ENCODE measurements around the gene KIF21A.
A peak's percentile ranks its signal among the peaks of the same experiment; 100 is the strongest.

The KIF21A gene

GRCh38 chr12:39383114-39383513, 59.8 kb downstream of the KIF21A start:
- DNase-seq, result no peak

DNA sequence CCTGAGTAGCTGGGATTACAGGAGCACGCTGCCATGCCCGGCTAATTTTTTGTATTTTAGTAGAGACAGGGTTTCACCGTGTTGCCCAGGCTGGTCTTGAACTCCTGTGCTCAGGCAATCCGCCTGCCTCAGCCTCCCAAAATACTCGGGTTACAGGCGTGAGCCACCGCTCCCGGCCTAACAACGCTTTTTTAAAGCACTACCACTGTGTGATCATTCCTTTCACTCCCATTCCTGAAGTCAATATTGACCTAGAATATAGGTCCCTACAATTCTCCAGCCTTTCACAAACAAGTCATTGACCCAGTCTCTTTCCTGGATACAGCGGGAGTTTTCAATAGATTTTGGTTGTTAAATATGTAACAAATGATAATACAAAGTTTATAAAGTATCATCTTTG, 62.8 kb downstream of the KIF21A start:
- DNase-seq, result no peak

- DNase-seq, result peak in 1 of 3 experiments; percentile 21
These were observed 64.6 kb downstream of the KIF21A start for GRCh38 chr12:39378341-39378740.

- DNase-seq, result no peak
These were observed 67.6 kb downstream of the KIF21A start for GRCh38 chr12:39375206-39375808.

DNA sequence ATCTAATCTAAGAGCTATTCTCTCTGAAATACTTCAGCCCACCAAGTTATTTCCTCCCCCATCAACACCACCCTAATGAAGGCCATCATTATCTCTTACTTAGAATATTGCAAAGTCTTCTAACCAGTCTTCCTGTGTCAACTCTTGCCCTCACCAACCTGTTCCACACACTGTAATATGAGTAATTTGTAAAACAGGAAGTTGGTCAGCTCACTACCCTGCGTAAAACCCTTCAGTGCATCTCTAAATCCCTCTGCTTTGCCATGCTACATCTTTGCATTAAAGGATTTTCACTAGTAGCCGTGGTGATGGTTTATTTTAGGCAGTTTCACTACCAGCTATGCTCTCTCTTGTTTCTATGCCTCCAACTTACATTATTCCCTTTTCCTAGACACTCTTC, 70.0 kb downstream of the KIF21A start:
- DNase-seq, result no peak

DNA sequence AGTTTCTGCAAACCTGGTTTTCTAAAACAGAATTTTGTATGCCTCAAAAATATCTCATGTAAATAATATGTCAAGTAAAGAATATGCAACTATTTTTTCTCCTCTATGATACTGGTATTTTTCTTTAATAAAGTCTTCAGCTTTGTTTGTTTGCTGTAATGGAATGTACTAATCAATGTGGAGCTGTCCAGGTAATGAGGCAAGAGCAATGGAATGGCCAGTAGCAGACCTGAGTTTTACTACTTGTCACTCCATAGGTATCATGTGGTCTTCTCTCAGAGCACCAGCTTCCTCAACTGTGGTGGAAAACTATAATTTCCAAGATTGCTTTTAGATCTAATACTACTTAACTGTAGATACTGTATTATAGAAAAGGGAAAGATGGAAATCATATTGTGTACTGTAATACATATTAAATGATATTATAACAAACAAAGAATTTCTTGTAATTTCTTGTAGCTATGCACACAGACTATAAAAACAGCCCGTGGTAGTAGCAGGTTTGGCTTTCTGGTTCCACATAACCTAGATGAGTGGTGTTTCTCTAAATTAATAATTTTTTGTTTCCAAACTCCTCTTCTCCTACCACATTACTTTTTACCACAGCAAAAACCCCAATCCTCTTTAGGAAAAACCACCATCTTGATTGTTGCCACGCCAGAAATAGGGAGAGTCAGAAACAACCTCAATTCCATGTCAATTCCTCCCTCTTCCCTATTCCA, 70.6 kb downstream of the KIF21A start:
- DNase-seq, result no peak

- no peak for DNase-seq
These were observed 73.2 kb downstream of the KIF21A start for GRCh38 chr12:39369756-39370155.

GRCh38 chr12:39368891-39369290, 74.0 kb downstream of the KIF21A start:
- DNase-seq, result no peak

DNA sequence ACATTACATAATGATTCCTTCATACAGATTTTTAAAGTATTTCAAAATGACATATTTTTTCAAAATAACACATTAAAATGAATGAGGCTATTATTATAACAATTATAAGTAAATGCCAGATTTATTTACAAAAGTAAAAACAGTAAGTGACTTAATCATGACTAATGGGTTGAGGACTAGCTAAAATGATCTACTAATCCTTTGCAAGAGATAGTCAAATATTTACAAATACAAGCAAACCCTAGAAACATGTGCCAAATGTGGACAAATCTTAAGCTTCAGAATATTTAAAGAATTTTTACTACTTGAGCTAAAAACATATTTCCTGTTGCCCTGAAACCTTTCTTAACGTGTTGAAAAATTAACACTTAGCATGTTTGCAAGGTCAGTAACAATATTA, 74.8 kb downstream of the KIF21A start:
- DNase-seq, result no peak

GRCh38 chr12:39367494-39367893, 75.4 kb downstream of the KIF21A start:
- DNase-seq, result no peak

DNA sequence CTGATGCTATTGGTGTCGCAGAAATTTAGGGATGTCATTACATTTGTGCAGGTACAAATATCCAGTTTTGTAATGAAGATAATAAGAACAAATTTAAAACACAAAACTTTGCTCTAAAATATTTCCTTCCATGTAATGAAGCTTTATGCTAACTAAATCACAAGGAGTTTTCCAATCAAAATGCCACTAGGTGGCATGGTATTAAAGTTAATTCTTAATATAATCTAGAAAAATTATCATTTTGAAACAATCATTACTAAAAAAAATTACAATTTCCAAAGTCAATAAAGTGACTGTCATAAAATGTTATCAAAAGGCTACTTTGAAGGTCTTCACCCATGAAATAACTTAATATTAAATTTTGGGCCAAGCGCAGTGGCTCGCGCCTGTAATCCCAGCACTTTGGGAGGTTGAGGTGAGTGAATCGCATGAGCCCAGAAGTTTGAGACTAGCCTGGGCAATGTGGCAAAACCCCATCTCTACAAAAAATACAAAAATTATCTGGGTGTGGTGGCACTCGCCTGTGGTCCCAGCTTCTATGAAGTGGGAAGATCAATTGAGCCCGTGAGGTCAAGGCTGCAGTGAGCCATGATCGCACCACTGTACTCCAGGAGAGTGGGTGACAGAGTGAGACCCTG, 77.4 kb downstream of the KIF21A start:
- DNase-seq, result no peak

DNA sequence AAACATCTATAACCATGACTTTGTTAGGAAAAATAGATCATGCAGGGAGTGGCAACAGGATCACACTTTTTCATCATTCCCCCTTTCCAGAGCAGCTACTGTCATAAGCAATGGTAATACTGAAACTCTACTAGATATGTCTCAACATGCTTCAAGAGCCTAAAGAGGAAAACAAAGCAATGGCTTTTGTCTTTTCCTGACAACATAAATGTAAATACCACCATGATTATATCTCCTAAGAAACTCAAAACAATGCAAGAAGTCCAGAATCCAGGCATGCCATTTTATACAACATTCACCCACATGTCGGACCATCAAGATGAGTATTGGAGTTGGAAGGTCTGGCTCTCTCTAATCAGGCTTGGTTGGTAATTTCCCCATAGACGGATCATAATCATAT, 78.7 kb downstream of the KIF21A start:
- no peak for DNase-seq

GRCh38 chr12:39359645-39360044, 83.3 kb downstream of the KIF21A start:
- DNase-seq, result no peak

DNA sequence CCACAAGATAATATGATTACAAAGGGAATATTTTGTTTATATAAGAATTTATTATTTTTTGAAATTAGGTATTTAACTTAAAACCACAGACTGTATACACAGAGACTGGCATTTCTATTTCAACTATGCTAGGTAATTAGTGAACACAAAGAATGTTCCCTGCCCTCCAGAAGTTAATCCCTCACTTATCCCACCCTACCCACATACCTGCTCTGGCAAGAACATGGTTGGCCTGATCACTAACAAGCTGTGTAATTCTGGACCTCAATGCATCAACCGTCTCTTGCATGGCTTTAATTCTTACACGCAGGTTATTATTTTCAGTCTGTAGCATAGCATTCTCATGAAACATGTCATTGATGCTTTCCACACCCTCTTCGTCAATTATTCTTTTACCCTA, 85.9 kb downstream of the KIF21A start:
- DNase-seq, result no peak

- no peak for DNase-seq
These were observed 87.1 kb downstream of the KIF21A start for GRCh38 chr12:39355841-39356240.

GRCh38 chr12:39354955-39355354, 88.0 kb downstream of the KIF21A start:
- DNase-seq, result no peak

DNA sequence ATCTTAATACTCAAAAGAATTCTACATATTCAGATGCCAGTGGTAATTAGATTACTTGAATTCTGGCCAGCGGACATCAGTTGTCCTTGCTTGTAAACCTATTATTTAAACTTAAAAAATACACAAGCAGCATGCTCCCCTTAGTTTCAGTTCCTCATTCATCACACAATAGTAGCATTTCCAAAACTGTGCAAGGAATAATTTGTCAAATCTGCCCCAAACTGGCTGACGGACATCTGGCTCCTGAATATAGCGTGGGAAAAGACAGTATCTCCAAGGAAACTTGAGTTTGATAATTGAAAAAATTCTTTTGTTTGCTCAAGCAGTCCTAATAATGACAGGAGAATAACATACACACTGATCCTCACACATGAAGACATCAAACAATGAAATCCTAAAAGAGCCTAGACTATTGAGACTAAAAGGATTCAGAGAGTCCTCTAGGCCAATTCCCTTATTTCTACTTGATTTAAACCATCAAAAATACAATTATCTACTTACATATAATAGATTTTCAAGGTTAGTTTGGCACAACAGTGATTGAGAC, 90.4 kb downstream of the KIF21A start:
- DNase-seq, result no peak

- DNase-seq, result no peak
These were observed 91.8 kb downstream of the KIF21A start for GRCh38 chr12:39351153-39351552.

DNA sequence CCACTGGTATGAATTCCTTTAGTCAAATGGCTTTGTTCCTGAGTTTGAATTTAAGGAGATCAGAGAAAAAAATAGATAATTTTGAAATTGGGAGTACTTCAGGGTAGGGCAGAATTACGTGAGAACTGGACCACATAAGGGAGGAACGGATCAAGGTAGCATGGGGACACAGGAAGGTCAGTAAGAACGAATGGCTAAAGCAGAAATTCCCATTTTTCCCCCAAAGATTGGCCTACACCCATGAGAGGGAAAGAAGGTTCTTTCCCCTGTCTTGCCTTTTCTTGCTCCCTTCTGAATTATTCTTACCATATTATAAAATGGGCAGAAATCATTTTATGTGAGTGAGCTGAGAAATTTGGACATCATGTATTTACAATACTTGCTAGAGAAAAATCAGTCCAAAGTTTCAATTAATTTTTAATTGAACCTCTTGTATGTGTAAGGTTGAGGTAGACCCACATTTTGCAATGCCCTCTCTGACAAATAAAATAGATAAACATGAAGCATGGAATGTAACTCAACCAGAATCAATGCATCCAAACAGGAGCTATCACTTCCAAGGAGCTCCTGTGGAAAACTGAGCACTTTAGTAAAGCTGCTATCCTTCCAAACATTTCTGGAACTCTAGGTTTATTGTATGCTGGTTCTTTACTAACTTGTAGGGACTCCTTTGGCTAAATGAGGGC, 93.8 kb downstream of the KIF21A start:
- DNase-seq, result no peak

- DNase-seq, result no peak
These were observed 94.4 kb downstream of the KIF21A start for GRCh38 chr12:39348523-39348922.

GRCh38 chr12:39344926-39345325, 98.0 kb downstream of the KIF21A start:
- no peak for DNase-seq

DNA sequence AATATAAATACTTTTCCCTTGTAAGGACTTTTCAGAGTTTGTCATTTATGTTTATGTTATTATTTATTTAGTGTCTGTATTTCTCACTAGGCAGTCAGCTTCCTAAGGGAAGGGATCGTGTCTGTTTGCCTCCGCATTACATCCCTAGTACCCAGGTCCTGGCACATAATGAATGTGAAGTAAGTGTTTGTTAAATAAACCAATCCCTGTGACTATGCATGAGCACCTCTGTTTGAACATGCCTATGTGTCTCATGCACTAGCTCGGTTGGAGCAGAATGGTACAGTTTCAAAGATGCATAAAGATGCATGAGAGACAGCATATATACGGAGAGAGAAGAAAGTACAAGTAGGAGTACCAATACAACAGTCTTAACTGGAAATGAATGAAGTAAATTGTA, 99.3 kb downstream of the KIF21A start:
- DNase-seq, result no peak

- no peak for DNase-seq
These were observed 101.2 kb downstream of the KIF21A start for GRCh38 chr12:39341761-39342160.

- no peak for DNase-seq
These were observed 101.7 kb downstream of the KIF21A start for GRCh38 chr12:39341179-39341578.
